Measurements from ENCODE around the gene CDKL1.
A peak's percentile ranks its signal among the peaks of the same experiment; 100 is the strongest.

The CDKL1 gene

DNA sequence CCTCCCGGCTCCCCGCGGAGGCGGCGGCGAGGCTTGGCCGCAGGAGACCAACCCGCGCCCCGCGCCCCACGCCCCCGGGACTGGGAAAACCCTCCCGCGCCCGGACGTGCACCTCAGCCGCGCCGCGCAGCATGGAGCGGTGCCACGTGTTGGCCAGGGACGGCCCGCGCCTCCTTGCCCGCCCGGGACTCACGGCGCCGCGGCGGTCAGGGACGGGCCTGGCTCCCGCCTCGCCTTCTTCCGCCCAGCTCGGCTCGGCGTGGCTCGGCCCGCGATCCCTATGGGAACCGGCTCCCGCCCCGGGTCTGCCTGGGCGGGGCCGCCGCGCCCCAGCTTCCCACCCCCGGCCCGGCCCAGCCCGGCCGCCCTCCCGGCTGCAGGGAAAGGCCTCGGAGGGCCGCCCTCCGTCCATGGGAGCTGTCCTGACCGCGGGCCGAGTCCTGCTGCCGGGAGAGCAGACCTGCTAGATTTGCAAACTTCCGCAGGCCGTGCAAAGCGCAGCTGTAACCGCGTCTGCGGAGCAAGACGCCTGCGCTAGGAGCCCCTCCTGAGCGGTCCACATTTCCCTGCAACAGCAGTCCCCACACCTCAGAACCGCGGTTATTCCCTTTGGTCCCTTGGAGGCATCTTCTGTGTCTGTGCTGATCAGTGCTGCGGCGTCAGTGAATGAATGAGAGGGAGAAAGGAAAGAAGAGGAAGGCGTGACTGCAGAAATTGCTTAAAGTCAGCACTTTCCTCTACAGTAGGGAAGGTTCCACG is at the start of gene CDKL1:
Gene CDKL1, minus strand, starts transcription at position 251 of the 759 bp plus-strand sequence. CDS start 1,013 bp downstream, outside the sequence.
- peak in 1 of 2 donors; percentile 5 for DNase-seq (ENCODE audit: extremely low read depth in 1 of 2, low read depth in 1 of 2)

DNA sequence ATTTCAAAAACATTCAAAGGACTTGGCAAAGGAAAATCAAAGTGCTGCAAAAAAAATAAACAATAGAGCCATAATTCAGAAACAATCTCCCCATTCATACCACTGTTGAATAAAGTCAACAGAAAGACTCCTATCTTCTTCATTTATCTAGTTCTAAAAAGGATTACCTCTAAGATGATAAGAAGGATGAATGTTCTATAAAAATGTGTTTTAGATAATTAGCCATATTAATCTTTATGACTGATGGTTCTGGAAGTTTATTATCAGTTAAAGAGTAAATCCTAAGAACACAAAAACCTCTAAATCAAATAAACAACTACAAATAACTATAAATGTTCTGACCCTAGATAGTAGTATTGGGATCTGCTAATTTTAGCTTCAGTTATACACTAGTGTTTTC is 37.8 kb upstream of the CDKL1 start:
- no peak for DNase-seq (ENCODE audit: extremely low read depth in 1 of 2, low read depth in 1 of 2)

DNA sequence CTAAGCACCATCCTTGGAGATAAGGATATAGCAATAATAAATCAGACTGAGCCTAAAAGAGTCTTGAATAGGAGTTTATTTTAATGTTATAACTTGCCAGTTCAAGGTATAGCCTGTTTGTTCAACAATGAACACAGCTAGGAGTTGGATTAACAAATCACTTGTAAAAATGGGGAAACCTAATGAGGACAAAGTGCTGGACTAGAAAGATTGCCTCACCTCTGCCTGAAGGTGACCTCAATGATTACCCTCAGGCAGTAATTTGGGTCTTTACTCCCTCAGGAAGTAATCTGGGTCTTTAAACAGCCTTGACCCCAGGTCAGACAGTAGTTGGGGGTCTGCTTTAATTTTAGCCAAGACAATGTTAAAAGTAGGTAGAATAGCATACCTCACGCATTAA is 35.5 kb upstream of the CDKL1 start:
- DNase-seq (ENCODE audit: extremely low read depth in 1 of 2, low read depth in 1 of 2), result no peak

DNA sequence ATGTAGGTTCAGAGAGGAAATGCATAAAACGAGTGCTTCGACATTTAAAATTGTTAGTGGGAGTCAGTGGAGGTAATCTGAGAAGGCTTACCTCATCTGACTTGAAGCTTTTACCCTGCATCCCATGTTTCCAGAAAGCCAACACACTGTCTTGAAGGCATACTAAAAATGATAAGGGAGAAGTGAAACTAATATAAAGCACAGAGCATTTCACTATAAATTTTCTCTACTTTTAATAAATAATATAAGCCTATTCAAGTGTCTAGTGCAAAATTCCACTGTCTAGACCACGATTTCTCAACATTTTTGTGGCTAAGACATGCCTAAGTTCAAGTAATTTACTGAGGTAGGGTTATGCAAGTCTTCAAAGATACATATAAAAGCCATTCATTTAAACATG is 29.1 kb upstream of the CDKL1 start:
- DNase-seq (ENCODE audit: extremely low read depth in 1 of 2, low read depth in 1 of 2), result no peak

DNA sequence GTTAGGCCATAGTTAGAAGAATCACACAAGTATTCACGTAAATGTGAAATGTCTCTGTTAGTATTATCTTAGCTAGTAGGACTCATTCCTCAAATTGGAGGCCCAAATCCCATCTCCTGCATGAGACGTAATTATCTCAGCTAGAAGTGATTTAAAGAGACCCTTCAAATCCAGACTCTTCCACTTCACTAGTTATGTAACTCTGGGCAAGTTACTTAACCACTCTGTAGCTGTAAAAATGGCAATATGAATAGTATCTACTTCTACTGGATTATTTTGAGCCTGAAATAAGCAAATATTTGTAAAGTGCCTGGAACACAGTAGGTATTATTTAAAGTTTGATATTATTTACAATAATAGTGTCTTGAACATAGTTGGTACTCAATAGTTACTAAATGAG is 28.4 kb upstream of the CDKL1 start:
- DNase-seq (ENCODE audit: extremely low read depth in 1 of 2, low read depth in 1 of 2), result no peak

DNA sequence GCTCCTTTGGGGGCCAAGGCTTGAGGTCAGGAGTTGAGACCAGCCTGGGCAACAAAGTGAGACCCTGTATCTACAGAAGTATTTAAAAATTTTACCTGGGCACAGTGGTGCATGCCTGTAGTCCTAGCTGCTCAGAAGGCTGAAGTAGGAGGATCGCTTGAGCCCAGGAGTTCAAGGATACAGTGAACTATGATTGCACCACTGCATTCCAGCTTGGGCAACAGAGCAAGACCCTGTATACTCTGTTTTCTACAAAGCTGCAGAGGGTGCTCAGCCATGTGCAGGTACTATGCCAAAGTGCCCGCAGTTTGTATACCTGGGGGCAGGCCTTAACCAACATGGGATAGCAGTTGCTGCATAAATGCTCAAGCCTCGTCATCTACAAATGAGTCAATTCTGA is 26.8 kb upstream of the CDKL1 start:
- no peak for DNase-seq (ENCODE audit: extremely low read depth in 1 of 2, low read depth in 1 of 2)

DNA sequence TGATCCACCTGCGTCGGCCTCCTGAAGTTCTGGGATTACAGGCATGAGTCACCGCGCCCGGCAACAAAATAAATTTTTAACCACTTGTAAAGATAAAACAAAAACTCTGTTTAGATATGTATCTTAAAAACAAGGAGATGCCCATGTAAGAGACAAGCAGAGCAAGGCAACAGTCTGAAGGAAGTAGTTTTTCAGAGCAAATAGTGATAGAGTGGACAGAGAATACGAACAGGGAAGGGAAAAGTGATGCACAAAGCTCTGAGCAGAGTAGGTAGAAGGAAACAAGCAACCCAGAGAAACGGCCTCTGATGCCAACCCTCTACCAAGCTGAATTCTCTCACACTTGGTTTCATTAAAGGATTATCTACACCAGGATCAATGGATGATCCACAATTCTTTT is 24.8 kb upstream of the CDKL1 start:
- DNase-seq (ENCODE audit: extremely low read depth in 1 of 2, low read depth in 1 of 2), result no peak

DNA sequence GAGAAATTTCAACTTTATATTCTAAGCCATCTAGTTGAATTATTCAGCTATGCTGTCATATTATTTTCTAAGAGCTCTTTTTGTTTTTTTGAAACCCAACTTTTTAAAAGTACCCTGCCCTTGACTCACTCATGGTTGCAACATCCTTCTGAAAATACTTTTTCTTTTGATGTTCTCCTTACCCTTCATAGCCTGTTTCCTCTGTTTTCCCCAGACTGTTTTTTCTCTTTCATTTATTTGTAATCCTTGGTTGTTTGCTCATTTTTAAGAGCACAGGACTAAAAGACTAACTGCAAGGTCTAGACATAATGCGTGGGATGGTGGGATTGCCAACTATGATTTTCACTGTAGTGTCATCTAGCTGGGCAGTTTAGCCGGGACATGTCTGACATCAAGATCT is 21.2 kb upstream of the CDKL1 start:
- no peak for DNase-seq (ENCODE audit: extremely low read depth in 1 of 2, low read depth in 1 of 2)

DNA sequence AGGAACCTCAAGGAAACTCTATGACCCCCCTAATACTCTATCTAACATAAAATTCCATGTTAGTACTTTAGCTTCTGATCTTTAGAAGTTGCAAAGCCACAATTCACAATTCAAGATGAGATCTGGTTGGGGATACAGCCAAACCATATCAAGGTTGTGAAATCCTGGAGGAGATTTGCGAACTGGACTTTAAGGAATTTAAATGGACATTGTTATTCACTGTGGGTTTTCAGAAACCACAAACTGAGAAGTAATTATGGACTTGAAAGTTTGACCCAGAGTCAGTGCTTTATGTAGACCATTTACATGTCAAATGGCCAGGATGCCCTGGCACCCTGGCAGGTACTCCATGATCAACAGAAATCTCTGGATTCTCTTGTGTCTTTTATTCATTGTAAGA is 14.2 kb upstream of the CDKL1 start:
- DNase-seq (ENCODE audit: extremely low read depth in 1 of 2, low read depth in 1 of 2), result no peak

DNA sequence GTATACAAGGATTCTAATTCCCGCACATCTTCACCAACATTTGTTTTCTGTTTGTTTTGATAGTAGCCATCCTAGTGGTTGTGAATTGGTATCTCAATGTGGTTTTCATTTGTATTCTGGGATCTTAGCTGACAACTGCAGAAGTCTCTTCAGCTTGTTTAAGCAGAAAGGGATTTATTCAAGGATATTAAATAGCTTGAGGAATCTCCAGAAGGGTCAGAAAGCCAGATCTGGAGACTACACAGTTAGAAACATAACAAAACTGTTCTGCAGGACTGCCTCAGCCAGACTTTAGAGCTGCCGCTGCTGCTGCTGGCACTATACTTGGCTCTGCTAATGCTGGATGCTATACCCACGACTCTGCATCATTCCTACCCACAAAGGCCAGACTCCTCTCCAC is 13.4 kb upstream of the CDKL1 start:
- DNase-seq (ENCODE audit: extremely low read depth in 1 of 2, low read depth in 1 of 2), result no peak

DNA sequence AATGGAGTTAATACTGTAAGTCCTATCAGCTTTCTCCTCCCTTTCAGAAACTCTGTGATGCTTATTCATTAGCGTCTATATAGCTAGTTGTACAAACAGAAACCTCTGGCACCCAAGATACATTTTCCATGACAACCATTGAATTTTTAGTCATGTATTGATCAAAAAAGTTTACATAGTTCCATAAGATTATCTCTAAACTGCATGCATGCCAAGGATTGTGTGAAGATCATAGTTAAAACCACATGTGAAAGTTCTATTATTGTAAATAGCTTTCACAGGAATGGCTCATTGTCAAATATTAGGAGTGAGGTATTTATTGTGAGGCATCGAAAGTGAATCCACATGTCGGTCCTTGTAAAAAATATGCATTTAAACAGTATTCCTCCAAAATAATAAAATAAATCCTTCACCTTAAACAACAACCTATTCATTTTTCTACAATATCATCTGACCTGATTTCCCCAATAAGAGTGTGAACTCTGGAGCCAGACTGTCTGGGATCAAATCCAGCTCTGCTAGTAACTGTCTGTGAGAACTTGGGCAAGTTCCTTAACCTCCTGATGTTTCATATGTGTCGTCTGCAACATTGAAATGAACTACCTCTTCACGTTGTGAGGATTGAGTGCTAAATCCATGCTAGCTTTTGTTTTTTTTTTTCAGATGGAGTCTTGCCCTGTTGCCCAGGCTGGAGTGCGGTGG is 10.6 kb upstream of the CDKL1 start:
- no peak for DNase-seq (ENCODE audit: extremely low read depth in 1 of 2, low read depth in 1 of 2)

DNA sequence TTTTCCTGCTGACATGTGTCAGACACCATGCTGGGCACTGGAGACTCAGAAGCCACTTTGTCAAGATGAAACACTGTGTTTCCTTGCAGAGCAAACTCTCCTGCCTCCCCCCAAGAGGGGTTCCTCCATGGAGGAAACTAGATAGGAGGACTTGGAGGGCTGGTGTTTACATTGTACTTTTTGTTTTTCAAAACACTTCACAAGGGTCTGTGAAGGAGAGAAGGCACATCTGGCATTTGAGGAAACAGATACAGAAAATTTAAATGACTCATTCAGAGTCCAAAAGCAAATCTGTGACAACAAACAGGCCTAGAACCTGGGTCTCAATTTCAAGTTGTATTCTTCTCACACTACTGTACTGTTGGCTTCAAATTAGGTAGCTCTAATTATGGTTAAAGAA is 6.7 kb upstream of the CDKL1 start:
- DNase-seq (ENCODE audit: extremely low read depth in 1 of 2, low read depth in 1 of 2), result no peak

DNA sequence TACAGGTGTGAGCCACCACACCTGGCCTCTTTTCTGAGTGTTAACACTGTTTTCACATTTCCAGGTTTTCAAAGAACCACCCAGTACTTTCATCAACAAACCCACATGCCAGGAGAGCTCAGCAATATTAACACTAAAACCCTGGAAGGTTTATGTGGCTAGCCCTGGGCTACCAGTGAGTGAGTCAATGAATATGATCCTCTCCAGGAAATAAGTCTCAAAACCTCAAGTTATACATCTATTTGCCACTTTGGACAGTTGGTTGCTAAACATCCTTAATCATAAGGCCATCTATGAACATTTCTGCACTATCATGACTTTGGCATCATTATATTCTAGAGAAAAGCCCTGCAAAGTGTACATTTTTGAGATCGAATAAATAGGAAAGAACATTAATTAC is 6.3 kb upstream of the CDKL1 start:
- no peak for DNase-seq (ENCODE audit: extremely low read depth in 1 of 2, low read depth in 1 of 2)

DNA sequence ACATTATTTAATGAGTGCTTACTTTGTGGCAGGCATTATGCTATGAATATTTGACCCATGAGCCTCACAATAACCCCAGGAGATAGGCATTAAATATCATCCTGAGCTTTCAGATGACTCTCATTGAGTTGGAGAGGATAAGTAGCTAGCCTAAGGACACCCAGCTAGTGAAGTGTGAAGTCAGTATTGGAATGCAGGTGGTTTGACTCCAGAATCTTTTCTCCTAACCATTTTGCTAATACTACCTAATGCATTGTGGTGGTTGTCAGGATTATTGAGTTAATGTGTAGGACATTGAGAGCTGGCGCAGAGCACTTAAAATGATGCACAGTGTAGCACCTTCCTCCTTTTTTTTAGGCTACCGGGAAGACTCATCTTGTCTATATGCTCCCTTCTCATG is 3.8 kb upstream of the CDKL1 start:
- no peak for DNase-seq (ENCODE audit: extremely low read depth in 1 of 2, low read depth in 1 of 2)

DNA sequence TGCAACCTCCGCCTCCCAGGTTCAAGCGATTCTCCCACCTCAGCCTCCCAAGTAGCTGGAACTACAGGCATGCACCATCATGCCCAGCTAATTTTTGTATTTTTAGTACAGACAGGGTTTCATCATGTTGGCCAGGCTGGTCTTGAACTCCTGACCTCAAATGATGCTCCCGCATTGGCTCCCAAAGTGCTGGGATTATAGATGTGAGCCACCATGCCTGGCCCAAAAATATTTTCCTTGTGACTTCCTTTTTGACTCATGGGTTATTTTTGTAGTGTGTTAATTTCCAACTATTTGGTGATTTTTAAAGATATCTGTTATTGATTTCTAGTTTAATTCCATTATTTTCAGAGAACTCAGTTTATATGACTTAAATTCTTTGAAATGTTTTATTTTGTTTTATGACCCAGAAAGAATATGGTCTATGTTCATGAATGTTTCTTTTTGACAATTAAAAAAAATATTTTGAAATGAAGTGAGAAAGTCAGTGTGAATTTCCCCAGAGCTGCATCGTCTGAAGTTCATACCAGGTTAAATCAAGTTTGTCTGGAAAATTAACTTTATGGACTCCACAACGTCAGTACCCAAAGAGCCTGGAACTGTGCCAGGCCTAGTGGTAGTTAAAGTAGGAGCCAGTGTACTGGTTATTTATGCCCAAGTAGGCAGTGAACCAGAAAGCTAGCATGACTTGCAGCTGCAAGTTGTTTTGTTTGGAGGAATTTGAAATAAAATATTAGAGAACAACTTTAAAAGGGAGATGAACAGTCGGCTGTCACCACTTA is 2.8 kb upstream of the CDKL1 start:
- no peak for DNase-seq (ENCODE audit: extremely low read depth in 1 of 2, low read depth in 1 of 2)

DNA sequence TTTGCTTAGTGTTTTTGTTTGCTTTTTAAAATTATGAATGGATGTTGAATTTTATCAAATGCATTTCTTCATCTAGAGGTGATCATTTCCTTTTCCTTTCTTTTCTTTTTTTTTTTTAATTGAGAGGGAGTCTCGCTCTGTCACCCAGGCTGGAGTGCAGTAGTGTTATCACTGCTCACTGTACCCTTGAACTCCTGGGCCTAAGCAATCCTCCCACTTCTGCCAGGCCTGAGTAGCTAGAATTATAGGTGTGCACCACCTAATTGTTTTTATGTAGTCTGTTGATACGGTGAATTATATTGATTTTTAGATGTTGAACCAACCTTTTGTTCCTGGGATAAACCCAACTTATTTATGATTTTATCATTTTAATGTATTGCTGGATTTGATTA is 1.5 kb upstream of the CDKL1 start:
- no peak for DNase-seq (ENCODE audit: extremely low read depth in 1 of 2, low read depth in 1 of 2)

DNA sequence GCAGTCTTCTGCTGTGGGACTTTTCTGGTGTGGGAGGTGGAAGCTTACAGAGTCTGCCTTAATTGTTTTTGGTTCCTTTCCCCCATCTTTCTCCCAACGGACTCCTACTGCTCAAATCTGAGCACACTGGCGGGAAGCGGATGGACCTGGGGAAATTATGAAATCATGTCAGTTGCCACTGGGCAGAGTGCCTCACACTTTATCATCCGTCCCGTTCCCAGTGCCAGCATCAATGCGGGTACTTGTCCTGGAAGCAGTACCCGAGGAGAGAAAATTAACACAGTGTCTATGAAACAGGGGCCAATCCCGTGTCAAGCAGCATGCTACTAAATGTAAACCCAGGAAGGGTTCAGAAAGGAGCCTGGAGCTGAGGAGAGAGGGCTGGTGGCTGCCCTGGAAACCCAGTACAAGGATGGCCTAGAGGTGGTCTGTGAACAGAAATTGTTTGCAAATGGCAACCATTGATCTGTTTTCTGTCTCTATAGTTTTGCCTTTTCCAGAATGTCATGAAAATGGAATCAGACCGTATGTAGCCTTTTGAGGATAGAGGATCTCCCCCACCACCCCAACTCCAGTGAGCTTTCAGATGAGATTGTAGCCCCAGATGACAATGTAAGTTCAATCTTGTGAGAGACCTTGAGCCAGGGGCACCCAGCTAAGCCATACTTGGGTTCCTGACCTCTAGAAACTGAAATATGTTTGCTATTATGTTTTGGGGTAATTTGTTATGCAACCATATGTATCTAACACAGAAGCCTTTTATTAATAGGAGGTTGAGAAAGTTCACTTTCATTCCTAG is 908 bp upstream of the CDKL1 start:
- no peak for DNase-seq (ENCODE audit: extremely low read depth in 1 of 2, low read depth in 1 of 2)

DNA sequence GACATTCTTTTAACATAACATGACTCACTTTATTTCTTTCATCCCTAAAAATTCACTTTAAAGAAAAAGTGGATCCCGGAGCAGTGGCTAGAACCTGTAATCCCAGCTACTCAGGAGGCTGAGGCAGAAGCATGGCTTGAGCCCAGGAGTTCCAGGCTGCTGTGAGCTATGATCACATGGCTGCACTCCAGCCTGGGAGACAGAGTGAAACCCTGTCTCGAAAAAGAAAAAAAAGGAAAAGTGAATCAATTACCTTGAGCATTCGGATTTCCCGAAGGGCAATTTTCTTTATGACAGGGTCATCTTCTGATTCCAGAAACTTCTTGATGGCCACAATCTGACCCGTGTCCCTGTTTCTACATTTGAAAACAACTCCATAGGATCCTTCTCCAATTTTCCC is 1.2 kb downstream of the CDKL1 start:
- no peak for DNase-seq (ENCODE audit: extremely low read depth in 1 of 2, low read depth in 1 of 2)

DNA sequence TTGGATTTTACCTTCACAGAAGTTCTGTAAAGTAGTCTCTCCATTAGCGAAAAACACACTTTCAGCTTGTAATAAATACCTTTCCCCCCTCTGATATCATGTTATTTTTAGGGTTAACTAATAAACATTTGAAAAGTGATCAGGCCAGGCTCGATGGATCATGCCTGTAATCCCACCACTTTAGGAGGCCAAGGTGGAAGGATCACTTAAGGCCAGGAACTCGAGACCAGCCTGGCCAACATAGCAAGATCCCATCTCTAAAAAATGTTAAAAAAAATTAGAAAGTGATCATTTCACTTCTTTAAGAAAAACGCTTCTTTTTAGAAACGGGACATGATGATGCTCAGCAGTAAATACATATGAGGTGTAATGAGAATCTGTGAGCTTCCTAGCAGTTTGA is 2.0 kb downstream of the CDKL1 start:
- no peak for DNase-seq (ENCODE audit: extremely low read depth in 1 of 2, low read depth in 1 of 2)

DNA sequence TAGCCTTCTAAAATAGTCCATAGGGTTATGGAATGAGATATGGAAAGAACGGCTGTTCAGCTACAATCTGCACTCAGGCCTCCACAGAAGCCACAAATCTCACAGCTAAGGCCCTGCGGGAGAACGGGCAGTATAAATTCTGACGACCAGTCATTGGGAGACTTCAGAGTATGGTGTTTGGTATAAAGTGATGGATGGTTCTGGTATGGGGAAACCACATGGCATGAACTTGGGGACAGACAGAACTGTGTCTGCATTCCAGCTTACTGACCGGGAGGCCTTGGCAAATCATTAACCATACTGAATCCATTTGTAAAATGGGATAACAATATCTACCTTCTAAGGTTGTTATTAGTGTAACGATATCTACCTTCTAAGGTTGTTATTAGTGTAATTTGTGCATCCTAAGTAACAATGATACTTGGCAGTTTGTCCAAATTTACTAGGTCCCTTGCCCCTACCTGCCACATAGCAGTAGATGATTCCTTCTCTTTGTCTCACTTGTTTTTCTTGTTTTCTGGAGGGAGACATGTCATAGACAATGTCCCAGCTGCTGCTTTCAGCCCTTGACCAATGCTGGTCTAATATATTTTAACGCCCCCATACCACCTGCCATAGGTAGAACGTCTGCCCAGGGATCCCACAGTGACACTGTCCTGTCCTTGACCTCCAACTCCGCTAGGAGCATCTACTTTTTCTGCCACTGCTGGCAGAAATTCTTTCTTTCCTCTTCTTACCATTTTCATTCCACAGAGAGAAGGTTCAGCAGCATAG is 6.8 kb downstream of the CDKL1 start:
- no peak for DNase-seq (ENCODE audit: extremely low read depth in 1 of 2, low read depth in 1 of 2)
